HG02870 (cell line): Measurements from ENCODE around the gene LNX1.

Experiments used
- ATAC-seq: cut with Tn5 transposase; IDR thresholded peaks from one replicate; pipeline ENCODE4 v1.9.1; 2021; ENCODE audit warnings: mild to moderate bottlenecking, moderate library complexity; ENCODE audit not compliant: unreplicated experiment

The LNX1 gene

DNA sequence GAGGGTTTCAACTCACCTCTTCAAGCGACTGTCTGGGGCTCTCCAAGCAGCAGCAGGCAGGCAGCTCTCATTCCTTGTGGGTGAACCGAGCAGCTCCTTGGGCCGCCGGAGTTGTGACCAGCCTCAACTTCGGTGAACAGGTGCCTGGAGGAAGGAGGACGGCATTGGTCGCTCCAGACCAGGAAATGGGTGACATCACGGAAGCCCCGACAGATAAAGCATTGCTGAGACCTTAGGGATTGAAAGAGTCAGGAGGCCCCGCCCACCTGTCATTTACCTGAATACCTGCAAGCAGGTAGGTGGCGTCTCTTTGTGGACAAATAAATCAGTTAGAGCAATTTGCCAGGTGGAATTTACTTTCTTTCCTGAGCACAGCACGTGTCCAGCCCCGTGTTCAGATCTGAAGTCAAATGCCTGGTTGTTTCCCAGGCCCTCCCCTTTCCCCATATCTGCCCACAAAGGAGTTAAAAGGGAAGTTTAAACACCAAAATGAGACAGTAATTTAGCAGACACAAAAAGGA is at the start of gene LNX1:
LNX1 (minus strand) TSS at position 115 of the 521 bp plus-strand sequence. CDS start 17,484 bp downstream, outside the sequence.
- ATAC-seq, result no peak

DNA sequence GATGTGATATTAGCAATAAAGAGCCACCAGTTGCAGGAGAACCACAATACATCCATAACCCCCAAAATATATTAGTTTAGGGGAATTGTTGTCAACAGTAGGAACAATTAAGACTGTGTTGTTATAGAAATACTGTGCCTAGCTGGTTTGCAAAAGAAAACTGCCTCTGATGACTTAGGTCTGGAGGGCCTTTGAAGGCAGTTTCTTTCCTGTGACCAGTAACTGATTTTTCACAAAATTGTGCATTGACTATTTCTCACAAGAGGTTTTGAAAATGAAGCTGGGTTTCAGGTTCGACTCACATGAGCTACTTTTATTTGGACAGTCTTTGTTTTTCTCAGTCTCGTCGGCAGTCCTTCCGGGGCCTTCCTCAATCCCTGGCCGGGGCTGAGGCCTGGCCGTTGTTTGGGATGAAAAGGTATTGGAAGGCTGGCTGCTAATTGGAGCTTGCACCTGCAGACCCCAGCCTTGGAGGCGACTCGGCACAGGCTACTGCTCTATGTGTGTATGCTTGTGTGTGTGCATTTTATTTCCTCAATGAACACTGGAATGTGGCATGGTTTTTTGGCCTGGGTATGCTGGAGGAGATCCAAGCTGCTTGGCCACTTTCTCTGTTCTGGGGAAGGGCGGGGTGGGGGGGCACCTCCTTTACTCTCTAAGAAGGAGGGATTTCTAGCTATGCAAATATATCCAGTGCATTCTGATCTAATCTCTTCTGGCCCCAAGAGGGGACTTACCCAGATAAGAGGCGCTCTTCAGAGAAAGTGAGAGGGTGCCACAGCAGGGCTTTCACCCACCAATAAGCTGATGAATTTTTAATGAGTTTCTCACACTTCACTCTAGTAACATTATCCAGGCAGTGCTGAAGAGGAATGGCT is 49.5 kb upstream of the LNX1 start:
- peak; percentile 78 for ATAC-seq

DNA sequence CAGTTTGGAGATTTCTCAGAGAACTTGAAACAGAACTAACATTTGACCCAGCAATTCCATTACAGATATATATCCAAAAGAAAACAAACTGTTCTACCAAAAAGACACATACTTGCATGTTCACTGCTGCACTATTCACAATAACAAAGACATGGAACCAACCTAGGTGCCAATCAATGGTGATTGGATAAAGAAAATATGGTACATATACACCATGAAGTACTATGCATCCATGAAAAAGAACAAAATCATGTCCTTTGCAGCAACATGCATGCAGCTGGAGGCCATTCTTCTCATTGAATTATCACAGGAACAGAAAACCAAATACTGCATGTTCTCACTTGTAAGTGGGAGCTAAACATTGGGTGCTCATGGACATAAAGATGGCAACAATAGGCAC is 47.6 kb upstream of the LNX1 start:
- ATAC-seq, result no peak

DNA sequence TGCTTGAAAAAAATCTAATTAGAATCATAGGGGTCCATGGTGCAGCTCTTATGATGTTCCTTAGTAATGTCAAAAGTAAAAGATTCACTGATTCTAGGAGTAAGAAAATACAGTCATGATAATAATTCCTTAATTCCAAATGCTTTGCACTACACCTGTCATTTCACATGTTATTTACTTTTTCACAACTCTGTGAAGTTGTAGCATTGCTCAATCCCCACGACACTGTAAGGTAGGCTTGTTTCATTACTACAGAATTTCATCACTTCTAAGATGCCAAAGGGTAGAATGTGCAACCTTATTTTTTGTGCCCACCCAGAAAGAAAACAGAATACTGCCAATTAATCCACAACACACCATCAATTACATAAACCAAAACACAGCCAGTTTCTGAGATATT is 46.1 kb upstream of the LNX1 start:
- ATAC-seq, result no peak

DNA sequence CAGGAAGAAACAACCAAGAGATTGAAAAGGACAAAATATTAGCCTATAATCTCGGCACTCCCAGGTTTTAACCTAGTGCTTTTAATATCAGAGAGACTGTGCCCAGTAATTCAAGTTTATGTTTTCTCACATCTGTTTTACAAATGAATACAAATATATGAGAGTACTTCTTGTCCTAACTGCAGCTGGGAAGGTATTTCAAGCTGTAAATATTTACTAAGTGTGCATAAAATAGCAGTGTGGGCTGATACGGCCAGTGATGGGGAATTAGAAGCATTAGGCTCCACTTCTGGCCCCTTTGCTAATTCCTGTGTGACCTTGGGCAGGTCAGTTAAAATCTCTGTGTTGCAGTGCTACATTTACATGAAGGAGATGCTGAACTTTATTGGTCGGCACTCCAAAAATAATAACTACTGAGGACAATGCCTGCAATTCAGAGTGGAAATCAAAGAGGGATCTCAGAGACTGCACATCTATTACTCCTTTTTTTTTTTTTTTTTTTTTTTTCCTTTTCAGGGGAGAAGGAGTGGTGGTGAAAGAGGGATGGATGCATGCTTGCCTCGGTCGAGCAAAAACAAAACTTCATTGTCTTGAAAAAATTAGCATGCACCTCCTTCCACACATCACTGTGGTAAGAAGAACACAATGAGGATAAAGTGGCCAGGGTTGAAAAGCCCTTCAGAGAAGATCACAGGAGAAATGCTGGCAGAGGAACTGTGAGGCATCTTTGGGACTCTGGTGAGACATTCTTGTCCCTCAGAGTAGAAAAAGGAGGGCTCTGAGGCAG is 44.6 kb upstream of the LNX1 start:
- no peak for ATAC-seq

DNA sequence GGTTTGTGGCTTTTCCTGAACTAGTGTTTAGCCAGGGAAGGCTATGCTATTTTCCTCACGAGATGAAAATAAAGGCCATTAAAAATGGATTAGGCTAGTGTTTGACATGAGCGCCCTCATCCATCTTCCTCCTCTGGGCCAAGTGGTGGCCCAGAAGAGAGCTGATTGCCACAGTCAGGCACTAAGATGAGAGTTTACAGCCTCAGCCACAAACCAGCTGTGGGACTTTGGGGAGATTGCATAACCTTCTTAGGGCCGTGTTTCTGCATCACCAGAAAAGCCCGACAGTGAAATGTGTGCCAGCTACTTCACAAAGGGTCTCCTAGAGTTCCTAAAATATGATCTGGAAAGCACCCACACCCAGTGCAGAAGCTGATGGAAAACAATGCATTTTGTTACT is 42.3 kb upstream of the LNX1 start:
- no peak for ATAC-seq

DNA sequence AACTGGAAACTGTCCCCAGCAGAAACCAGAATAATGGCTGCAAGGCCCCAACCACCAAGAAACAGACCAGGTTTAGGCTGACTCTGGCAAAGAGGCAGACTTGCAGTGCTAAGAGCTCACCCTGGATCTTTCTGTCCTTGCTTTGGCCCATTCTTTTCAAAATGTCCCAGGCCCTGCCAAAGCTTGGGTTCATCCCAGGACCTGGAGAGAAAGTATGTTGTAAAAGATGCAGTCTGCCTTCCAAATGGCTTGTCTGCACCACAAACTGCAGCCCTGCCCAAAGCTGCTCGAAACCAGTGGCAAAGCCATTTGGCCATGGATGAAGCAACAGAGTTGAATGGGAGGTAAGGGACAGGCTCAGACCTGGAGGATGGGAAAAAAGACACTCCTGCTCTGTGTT is 38.0 kb upstream of the LNX1 start:
- no peak for ATAC-seq

DNA sequence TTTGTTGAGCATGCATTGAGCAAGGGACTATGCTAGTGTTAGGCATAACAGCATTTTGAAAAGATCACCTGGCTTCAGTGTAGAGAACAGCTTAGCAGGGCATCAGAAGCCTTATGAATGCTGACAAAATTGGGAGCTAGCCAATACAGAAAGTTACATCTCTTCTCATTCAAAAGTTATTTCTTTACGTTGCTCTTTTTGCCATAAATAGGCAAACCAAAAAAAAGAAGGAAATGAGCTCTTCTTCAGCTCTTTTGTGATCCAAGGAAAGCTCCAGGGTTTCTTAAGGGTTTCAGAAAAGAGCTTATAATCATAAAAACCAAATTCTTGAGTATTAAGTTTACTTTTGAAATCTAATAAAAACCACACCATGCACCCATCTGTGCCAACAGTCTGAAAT is 35.2 kb upstream of the LNX1 start:
- no peak for ATAC-seq

DNA sequence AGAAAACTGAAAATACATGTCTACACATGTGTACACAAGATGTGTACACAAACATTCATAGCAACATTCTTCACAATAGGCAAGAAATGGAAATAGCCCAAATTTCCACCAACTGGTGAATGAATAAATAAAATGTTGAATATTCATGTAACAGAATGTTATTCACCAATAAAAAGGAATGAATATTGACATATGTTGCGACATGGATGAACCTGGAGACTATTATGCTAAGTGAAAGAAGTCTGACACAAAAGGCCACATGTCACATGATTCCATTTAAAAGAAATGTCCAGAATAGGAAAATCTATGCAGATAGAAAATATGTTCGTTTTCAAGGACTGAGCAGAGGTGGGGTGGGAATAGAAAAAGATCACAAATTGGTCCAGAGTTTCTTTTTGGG is 34.6 kb upstream of the LNX1 start:
- ATAC-seq, result no peak

DNA sequence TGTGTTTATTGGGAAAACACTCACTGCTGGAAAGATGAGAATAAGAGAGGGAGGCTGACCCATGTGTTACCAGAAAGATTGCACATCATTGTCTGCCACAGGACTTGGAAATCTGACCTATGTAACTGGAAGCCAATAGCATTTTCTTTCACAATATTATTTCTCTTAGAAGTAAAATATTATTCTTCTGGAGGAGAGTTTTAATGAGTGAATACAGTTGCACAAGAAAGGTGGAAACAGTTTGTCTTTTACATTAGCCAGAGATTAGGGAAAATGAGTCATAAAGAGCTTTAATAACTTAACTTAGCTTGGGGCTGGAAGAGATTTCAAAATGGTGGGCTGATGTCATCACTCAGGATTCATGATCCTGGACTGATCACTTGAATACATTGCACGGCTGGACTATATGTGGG is 31.5 kb upstream of the LNX1 start:
- no peak for ATAC-seq

DNA sequence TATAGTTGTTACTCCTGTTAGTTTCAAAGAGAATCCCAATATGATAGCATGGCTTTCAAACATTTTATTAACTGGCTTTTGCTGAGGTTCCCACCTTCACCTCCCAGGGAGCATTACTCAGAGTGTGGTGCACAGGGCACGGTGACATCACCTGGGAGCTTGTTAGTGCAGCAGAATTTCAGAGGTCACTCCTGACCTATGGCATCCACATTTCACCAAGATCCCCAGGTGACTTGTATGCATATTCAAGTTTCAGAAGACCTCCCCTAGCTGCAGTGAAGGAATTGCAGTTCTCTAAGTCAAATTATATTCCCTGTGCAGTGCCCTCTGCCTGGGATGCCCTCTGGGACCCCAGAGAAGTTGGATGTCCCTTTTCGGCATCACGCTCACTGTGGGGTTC is 29.7 kb upstream of the LNX1 start:
- ATAC-seq, result no peak

DNA sequence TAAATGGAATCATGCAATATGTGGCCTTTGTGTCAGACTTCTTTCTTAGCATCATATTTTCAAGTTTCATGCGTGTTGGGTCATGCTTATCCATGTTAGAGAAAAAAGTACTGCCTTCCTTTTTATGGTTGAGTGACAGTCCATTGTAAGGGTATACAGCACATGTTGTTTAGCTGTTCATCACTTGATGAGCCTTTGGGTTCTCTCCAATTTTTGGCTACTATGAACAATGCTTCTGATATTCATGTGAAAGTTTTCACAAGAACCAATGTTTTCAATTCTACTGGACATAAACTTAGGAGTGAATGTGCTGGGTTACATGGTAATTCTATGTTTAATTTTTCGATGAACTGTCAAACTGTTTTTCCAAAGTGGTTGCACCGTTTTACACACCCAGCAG is 28.1 kb upstream of the LNX1 start:
- no peak for ATAC-seq

DNA sequence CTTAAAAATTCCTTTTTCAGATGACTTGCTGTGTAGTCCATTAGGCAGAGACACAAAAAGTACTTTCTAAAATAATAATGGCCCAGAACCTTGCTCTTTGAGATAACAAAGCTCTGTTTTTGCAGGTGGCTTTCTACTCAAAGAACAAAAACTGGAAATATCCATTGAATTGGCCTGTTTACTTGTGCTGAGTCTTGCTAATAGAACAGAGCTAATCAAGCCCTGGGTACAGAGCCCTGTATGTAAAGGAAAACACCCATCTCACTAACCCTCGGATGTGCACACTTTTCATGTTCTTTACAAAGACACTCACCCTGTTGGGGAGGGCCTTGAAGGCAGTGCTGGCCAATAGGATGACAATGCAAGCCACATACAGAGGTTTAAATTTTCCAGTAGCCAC is 27.0 kb upstream of the LNX1 start:
- ATAC-seq, result no peak

DNA sequence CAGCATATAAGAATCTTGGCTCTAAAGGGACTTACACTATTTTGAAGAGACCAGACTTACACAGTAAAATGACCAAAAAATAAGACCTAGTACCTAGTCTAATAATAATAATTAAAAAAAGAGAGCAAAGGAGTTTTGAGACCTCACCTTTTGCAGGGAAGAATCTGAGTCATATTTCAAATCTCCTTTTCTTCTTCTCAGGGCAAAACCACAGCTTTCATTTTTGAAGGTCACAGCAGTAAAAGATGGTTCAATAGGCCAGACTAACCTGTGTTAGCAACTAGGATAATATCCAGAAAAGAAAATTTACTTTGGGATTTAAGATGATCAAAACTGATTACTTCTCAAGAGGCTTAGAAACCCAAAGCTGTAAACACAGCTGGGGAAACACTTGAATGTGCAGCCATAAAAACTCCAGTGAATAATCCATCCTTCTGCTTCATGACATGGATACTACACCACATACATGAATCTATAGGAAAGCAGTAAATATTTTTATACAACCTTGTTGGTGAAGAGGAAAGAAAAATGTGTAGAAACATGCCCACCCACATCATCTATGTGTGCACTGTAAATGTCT is 25.9 kb upstream of the LNX1 start:
- ATAC-seq, result peak; percentile 68

DNA sequence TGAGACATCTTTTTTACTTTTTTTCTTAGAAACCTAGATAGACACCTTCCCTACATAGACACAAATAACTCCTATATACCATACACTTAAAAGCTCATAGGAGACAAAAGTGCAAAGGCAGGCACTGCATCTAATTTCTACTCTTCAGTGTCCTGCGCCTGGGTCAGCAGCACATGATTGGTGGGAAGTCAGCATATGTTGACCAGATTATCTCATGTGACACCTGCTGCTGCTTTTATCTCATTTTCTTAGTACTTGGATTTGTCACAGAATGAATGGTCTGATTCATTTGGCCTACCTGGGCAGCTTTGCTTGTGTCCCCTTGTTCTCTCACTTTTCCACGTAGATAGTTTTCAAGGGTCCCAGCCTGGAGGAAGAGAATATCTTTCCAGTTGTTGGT is 24.9 kb upstream of the LNX1 start:
- no peak for ATAC-seq

DNA sequence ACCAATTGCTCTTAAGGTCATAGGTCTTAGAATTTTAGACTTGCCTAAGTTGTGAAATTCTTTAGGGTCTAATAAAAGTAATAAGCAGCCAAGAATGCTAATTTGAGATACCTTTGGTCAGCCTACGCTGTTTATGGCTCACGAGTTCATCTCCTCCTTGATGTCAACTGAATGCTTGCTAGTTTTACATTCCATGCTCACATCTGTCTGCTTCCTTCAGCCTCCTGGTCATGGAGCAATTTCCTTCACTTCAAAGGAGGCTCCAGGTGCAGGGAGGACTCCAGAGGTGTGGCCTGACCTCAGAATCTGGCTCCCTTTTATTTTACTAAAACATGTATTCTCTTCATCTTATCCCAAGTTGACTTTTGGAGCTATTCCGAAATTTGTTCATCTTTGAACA is 23.3 kb upstream of the LNX1 start:
- no peak for ATAC-seq

DNA sequence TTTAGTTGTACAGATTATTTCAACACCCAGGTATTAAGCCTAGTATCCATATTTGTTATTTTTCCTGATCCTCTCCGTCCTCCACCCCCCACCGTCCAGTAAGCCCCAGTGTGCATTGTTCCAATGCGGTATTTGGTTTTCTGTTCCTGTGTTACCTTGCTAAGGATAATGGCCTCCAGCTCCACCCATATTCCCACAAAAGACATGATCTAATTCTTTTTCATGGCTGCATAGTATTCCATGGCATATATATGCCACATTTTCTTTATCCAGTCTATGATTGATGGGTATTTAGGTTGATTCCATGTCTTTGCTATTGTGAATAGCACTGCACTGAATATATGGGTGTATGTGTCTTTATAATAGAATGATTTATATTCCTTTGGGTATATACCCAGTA is 22.1 kb upstream of the LNX1 start:
- no peak for ATAC-seq

DNA sequence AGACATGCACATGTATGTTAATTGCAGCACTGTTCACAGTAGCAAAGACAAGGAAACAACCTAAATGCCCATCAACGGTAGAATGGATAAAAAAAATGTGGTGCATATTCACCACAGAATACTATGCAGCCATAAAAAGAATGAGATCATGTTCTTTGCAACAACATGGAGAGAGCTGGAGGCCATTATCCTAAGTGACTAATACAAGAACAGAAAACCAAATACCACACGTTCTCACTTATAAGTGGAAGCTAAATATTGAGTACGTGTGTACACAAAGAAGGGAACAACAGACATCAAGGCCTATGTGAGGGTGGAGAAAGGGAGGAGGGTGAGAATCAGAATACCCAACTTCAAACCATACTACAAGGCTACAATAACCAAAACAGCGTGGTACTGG is 17.4 kb upstream of the LNX1 start:
- ATAC-seq, result no peak

DNA sequence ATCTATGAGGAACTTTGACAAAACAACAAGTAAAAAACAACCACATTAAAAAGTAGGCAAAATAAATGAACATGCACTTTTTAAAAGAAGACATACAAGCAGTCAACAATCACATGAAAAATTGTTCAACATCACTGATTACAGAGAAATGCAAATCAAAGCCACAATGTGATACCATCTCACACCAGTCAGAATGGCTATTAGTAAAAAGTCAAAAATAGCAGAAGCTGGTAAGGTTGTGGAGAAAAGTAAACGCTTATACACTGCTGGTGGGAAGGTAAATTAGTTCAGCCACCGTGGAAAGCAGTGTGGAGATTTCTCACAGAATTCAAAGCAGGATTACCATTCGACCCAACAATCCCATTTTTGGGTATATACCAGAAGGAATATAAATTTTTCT is 17.0 kb upstream of the LNX1 start:
- no peak for ATAC-seq

DNA sequence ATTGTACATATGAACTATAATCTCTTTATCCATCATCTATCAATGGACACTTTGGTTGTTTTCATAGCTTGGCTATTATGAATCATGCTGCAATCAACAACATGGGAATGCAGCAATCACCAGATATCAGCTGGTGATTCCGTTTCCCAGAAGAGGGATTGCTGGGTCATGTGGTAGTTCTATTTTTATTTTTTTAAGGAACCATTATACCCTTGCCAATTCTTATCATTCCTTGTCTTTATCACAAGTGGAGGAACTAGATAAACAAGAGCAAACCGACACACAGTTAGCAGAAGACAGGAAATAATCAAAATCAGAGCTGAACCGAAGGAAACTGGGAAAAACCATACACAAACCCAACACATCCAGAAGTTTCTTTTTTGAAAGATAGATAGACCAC is 14.5 kb upstream of the LNX1 start:
- ATAC-seq, result no peak

DNA sequence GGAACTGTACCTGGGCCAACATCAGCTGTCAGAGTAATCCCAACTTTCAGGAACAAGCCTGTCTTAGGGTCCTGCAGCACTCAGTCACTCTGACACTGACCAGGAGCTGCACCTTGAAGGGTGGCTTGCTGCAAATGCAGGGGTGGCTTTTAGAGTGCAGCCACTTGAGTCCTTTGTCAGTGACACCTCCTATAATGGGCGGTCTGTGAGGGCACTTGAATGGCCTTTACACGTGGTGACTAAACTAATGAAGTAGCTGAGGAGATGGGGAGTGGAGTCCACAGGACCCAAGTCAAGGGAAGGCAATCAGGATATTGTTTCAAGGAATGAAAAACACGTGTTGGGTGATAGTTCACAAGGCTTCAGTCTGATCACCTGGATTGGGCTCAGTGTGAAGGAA is 11.1 kb upstream of the LNX1 start:
- no peak for ATAC-seq
